ENCODE results near the gene MYO1F. TPM values are rescaled to one million over a fixed set of nuclear protein-coding genes. Genes with fewer than 3 reads are reported as not detected.

Gene MYO1F
- total and polyA plus RNA-seq, 2 donors (not counting 1 experiment from before 2014, with no cell fraction given) = 76.3 to 126 TPM

- no peaks in the 10 kb centered on the region for H3K27me3 Mint-ChIP-seq
- 0% methylated on average over 3 of the region's 7 CpGs for WGBS (ENCODE audit: insufficient coverage)
- H3K4me1 Mint-ChIP-seq = peaks cover 3% of the 10 kb centered on the region
- TF ChIP-seq, protein P1, sequence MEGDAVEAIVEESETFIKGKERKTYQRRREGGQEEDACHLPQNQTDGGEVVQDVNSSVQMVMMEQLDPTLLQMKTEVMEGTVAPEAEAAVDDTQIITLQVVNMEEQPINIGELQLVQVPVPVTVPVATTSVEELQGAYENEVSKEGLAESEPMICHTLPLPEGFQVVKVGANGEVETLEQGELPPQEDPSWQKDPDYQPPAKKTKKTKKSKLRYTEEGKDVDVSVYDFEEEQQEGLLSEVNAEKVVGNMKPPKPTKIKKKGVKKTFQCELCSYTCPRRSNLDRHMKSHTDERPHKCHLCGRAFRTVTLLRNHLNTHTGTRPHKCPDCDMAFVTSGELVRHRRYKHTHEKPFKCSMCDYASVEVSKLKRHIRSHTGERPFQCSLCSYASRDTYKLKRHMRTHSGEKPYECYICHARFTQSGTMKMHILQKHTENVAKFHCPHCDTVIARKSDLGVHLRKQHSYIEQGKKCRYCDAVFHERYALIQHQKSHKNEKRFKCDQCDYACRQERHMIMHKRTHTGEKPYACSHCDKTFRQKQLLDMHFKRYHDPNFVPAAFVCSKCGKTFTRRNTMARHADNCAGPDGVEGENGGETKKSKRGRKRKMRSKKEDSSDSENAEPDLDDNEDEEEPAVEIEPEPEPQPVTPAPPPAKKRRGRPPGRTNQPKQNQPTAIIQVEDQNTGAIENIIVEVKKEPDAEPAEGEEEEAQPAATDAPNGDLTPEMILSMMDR (IDR thresholded peaks at IDR 0.05) = no peak
- no peak for TF ChIP-seq EZH2 (IDR thresholded peaks at IDR 0.05; ENCODE audit: borderline replicate concordance, insufficient read depth, low read depth, low read length, poor library complexity, severe bottlenecking)
- Histone ChIP-seq H3K4me1 (ENCODE audit: control insufficient read depth in 2 of 2, insufficient read depth in 2 of 2, low read length in 2 of 2) (peaks cover 0 to 9% of the 10 kb centered on the region in 2 donors), H3K79me2 (ENCODE audit: control insufficient read depth, insufficient read depth, low read length) (no peaks in the 10 kb centered on the region), H3K27me3 (replicated peaks in 1 of 4; ENCODE audit: control extremely low read depth in 1 of 4, control insufficient read depth in 3 of 4, insufficient read depth in 4 of 4, low read length in 3 of 4) (peaks cover 0 to 10% (median 2%) of the 10 kb centered on the region in 4 experiments), H3K36me3 (replicated peaks in 1 of 2; ENCODE audit: control extremely low read depth in 1 of 2, control insufficient read depth in 1 of 2, extremely low read depth in 1 of 2, insufficient read depth in 2 of 2, low read length in 1 of 2) (no peaks in the 10 kb centered on the region), H4K20me1 (ENCODE audit: control insufficient read depth, insufficient read depth, low read length, poor library complexity, severe bottlenecking) (no peaks in the 10 kb centered on the region), H3K27ac (ENCODE audit: low read length in 2 of 2) (no peak overlapping the region), H3K9ac (ENCODE audit: low read length) (no peak overlapping the region), H3K4me2 (replicated peaks; ENCODE audit: low read depth, low read length, poor library complexity, severe bottlenecking) (no peak overlapping the region), H3K9me3 (ENCODE audit: control extremely low read depth in 1 of 3, control insufficient read depth in 2 of 3, insufficient read depth in 1 of 3, low read length in 2 of 3) (no peaks in the 10 kb centered on the region), H3K4me3 (ENCODE audit: control extremely low read depth in 1 of 5, extremely low read depth in 1 of 5, insufficient read depth in 1 of 5, low read depth in 2 of 5, low read length in 4 of 5) (no peak overlapping the region), H2AFZ (ENCODE audit: insufficient read depth, low read depth, low read length, poor library complexity, severe bottlenecking) (no peak overlapping the region)
- ChIA-PET CTCF (no interaction called here), POLR2A (no interaction called here)
- H3K9me3 Mint-ChIP-seq (ENCODE audit: insufficient read depth) = no peaks in the 10 kb centered on the region
- intact Hi-C loops (cut with micrococcal nuclease) = no loop called here
- no peak overlapping the region for H3K4me3 Mint-ChIP-seq
- ATAC-seq (ENCODE audit: low read depth) (no peak), DNase-seq (no peak)
- no peak overlapping the region for H3K27ac Mint-ChIP-seq
These were observed 77.1 kb downstream of the MYO1F start for GRCh38 chr19:8500158-8500557.

DNA sequence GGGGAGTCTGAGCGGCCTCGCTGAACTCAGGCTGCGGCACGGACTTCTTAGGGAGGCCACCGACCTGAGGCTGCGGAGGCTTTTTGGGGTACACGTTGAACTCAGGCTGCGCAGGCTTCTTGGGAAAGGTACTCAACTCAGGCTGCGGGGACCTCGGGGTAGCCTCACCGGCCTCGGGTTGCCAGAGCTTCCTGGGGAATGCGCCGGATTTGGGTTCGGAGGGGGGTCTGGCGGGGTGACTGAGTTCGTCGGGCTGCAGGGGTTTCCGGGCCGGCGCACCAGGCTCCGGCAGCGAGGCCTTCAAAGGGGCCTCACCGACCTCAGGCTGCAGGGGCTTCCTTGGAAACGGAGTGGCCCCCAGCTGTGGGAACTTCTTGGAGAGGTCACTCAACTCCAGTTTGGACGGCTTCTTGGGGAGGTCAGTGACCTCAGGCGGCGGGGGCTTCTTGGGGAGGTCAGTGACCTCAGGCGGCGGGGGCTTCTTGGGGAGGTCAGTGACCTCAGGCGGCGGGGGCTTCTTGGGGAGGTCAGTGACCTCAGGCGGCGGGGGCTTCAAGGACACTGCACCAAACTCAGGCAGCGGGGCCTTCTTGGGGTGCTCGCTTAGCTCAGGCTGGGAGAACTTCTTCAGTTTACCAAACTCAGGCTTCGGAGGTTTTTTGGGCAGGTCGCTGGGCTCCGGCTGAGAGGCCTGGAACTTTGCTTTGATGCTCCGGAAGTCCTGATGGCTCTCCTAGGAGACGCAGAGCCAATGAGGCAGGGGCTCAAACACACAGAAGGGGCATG is 78.0 kb downstream of the MYO1F start:
- ChIA-PET CTCF (no interaction called here), POLR2A (no interaction called here)
- TF ChIP-seq, protein P1 (IDR thresholded peaks at IDR 0.05) = no peak
- no peak for TF ChIP-seq EZH2 (IDR thresholded peaks at IDR 0.05; ENCODE audit: borderline replicate concordance, insufficient read depth, low read depth, low read length, poor library complexity, severe bottlenecking)
- no peaks in the 10 kb centered on the region for H4K20me1 ChIP-seq (ENCODE audit: control insufficient read depth, insufficient read depth, low read length, poor library complexity, severe bottlenecking)
- no peak overlapping the region for H3K27ac ChIP-seq (ENCODE audit: low read length in 2 of 2)
- H3K79me2 ChIP-seq (ENCODE audit: control insufficient read depth, insufficient read depth, low read length) = no peaks in the 10 kb centered on the region
- H3K4me2 ChIP-seq (replicated peaks; ENCODE audit: low read depth, low read length, poor library complexity, severe bottlenecking) = no peak overlapping the region
- H3K9me3 ChIP-seq (ENCODE audit: control extremely low read depth in 1 of 3, control insufficient read depth in 2 of 3, insufficient read depth in 1 of 3, low read length in 2 of 3) = no peaks in the 10 kb centered on the region
- ATAC-seq (ENCODE audit: low read depth) (no peak), DNase-seq (no peak)
- intact Hi-C loops (cut with micrococcal nuclease) = no loop called here
- H3K4me1 Mint-ChIP-seq = peaks cover 4% of the 10 kb centered on the region
- H3K4me3 Mint-ChIP-seq = no peak overlapping the region
- WGBS (ENCODE audit: insufficient coverage) = 93% methylated on average over 41 of the region's 41 CpGs
- no peak overlapping the region for H3K27ac Mint-ChIP-seq
- peaks cover 0 to 10% (median 2%) of the 10 kb centered on the region in 4 experiments for H3K27me3 ChIP-seq (replicated peaks in 1 of 4; ENCODE audit: control extremely low read depth in 1 of 4, control insufficient read depth in 3 of 4, insufficient read depth in 4 of 4, low read length in 3 of 4)
- no peaks in the 10 kb centered on the region for H3K27me3 Mint-ChIP-seq
- no peak overlapping the region for H3K4me3 ChIP-seq (ENCODE audit: control extremely low read depth in 1 of 5, extremely low read depth in 1 of 5, insufficient read depth in 1 of 5, low read depth in 2 of 5, low read length in 4 of 5)
- no peaks in the 10 kb centered on the region for H3K36me3 ChIP-seq (replicated peaks in 1 of 2; ENCODE audit: control extremely low read depth in 1 of 2, control insufficient read depth in 1 of 2, extremely low read depth in 1 of 2, insufficient read depth in 2 of 2, low read length in 1 of 2)
- peaks cover 2 to 10% of the 10 kb centered on the region in 2 donors for H3K4me1 ChIP-seq (ENCODE audit: control insufficient read depth in 2 of 2, insufficient read depth in 2 of 2, low read length in 2 of 2)
- H2AFZ ChIP-seq (ENCODE audit: insufficient read depth, low read depth, low read length, poor library complexity, severe bottlenecking) = no peak overlapping the region
- no peaks in the 10 kb centered on the region for H3K9me3 Mint-ChIP-seq (ENCODE audit: insufficient read depth)
- no peak overlapping the region for H3K9ac ChIP-seq (ENCODE audit: low read length)

Data from B cell (primary cell).